DND-41 (cell line): ENCODE results near the gene THUMPD1.

Experiments
- ATAC-seq: fragments of 200-7000 bp; cut with Tn5 transposase; 3 replicates; pipeline ENCODE4 v1.9.1; 2021; ENCODE audit warnings: low read depth; ENCODE audit not compliant: insufficient read depth
- DNase-seq: peaks from one replicate; pipeline ENCODE4 v3.0.0-alpha.2; 2020
- H2AFZ ChIP-seq: 2 replicates; pipeline ENCODE4 v1.6.0; 2012; ENCODE audit warnings: low read depth, low read length
- H3K27ac ChIP-seq: 2 replicates; pipeline ENCODE4 v1.5.1; 2012; ENCODE audit warnings: low read length, inconsistent platforms
- H3K27me3 ChIP-seq: fragments of 200-600 bp; sonication (generic); 2 replicates; pipeline ENCODE4 v1.6.0; 2012; ENCODE audit warnings: low read length, mild to moderate bottlenecking, inconsistent platforms; ENCODE audit not compliant: insufficient read depth, poor library complexity
- H3K36me3 ChIP-seq: 2 replicates; pipeline ENCODE4 v1.5.1; 2012; ENCODE audit warnings: low read length, inconsistent platforms; ENCODE audit not compliant: insufficient read depth
- H3K4me1 ChIP-seq: 2 replicates; pipeline ENCODE4 v1.5.1; 2012; ENCODE audit warnings: mild to moderate bottlenecking, low read length; ENCODE audit not compliant: insufficient read depth
- H3K4me2 ChIP-seq: 2 replicates; pipeline ENCODE4 v1.6.0; 2012; ENCODE audit warnings: mild to moderate bottlenecking, moderate library complexity, low read length, inconsistent platforms; ENCODE audit not compliant: insufficient read depth
- H3K4me3 ChIP-seq, 2 experiments: fragments of 200-600 bp in 1 of 2; shearing (Covaris generic) in 1 of 2; 2 replicates each; pipeline ENCODE4 v1.5.1; 2012 to 2016; ENCODE audit warnings: inconsistent platforms in 2 of 2, low read length in 2 of 2, mild to moderate bottlenecking in 2 of 2, low read depth in 1 of 2, moderate library complexity in 1 of 2
- H3K79me2 ChIP-seq: 2 replicates; pipeline ENCODE4 v1.6.0; 2012; ENCODE audit warnings: low read length, inconsistent platforms; ENCODE audit not compliant: insufficient read depth
- H3K9ac ChIP-seq: 2 replicates; pipeline ENCODE4 v1.6.0; 2012; ENCODE audit warnings: low read depth, mild to moderate bottlenecking, inconsistent platforms, low read length, moderate library complexity
- H3K9me3 ChIP-seq: 2 replicates; pipeline ENCODE4 v1.5.1; 2012; ENCODE audit warnings: low read length, moderate library complexity, mild to moderate bottlenecking, inconsistent platforms; ENCODE audit not compliant: insufficient read depth, severe bottlenecking
- H4K20me1 ChIP-seq: 2 replicates; pipeline ENCODE4 v1.6.0; 2012; ENCODE audit warnings: low read length; ENCODE audit not compliant: insufficient read depth
- CTCF ChIP-seq: IDR thresholded peaks from 2 replicates; pipeline ENCODE4 v1.5.1; 2012; ENCODE audit warnings: borderline replicate concordance, low read length, moderate library complexity, mild to moderate bottlenecking; ENCODE audit not compliant: poor library complexity, severe bottlenecking; ENCODE audit errors: extremely low read depth
- EZH2 ChIP-seq: IDR thresholded peaks from 3 replicates; pipeline ENCODE4 v1.6.1; 2012; ENCODE audit warnings: borderline replicate concordance, low read depth, mild to moderate bottlenecking, moderate library complexity, low read length, inconsistent platforms; ENCODE audit not compliant: severe bottlenecking

Gene THUMPD1

DNA sequence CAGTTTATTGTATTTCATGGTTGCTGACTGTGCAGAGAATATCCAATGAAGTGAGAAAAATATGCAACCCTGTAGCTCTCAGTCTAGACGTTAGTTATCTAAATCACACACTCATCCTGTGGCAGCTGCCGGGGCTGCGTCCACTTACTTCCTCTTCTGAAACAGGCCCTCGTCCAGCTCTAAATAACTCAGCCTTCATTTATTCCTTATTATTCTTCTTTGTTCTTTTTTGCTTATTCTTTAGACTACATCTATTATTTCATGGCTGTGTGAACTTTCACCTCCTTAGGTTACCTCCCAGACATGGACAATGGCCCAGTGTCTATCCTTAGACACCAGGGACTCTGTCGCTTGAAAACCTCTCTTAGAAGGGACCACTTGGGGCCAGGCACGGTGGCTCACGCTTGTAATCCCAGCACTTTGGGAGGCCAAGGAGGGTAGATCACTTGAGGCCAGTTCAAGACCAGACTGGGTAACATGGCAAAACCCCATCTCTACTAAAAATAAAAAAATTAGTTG lies 3.4 kb upstream of the THUMPD1 start:
- ATAC-seq (no peak), DNase-seq (no peak)
- Histone ChIP-seq H2AFZ (no peak overlapping the region), H4K20me1 (peaks cover 11% of the 10 kb centered on the region), H3K27ac (no peak overlapping the region), H3K27me3 (no peaks in the 10 kb centered on the region), H3K36me3 (peaks cover 11% of the 10 kb centered on the region), H3K9me3 (peaks cover 8% of the 10 kb centered on the region), H3K4me3 (no peak overlapping the region), H3K4me2 (no peak overlapping the region), H3K9ac (no peak overlapping the region), H3K4me1 (peaks cover 16% of the 10 kb centered on the region), H3K79me2 (peaks cover 15% of the 10 kb centered on the region)
- TF ChIP-seq CTCF, result no peak
- TF ChIP-seq EZH2, result no peak

- Histone ChIP-seq H3K4me1 (peaks cover 30% of the 10 kb centered on the region), H3K4me2 (no peak overlapping the region), H3K9me3 (peaks cover 8% of the 10 kb centered on the region), H2AFZ (no peak overlapping the region; the same call in 1 of the 2 replicates), H4K20me1 (peaks cover 25% of the 10 kb centered on the region), H3K27ac (no peak overlapping the region), H3K4me3 (no peak overlapping the region), H3K79me2 (peaks cover 29% of the 10 kb centered on the region), H3K9ac (no peak overlapping the region), H3K36me3 (peaks cover 23% of the 10 kb centered on the region), H3K27me3 (no peaks in the 10 kb centered on the region)
- ATAC-seq (no peak), DNase-seq (no peak)
- TF ChIP-seq EZH2, result no peak
- no peak for TF ChIP-seq CTCF
Measured at GRCh38 chr16:20743591-20743990, 2.0 kb upstream of the THUMPD1 start.

DNA sequence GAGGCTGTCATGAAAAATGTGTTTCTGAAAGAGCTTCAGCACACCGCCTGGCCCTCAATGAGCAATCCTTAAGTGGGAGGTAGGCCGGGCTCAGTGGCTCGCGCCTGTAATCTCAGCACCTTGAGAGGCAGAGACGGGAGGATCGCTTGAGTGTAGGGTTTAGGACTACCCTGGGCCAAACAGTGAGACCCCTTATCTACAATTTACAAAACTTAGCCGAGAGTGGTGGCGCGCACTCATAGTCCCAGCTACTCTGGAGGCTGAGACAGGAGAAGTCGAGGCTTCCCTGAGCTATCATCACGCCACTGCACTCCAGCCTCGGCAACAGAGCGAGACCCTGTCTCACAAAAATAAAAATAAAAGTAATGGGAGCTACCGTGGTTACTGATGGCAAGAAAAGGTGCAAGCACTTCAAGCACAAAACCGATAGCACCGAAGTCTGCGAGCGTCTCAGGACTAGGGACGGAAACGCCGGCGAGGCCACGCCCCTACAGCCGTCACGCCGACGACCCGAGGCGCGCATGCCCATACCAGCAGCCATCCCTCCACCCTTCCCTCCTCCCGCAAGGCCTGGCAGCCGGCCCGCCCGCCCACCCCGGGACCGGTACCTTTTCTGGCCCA lies 607 bp downstream of the THUMPD1 start:
- peak overlapping the region; percentile 99 for H2AFZ ChIP-seq
- peaks cover 47% of the 10 kb centered on the region for H3K36me3 ChIP-seq
- peaks cover 38% of the 10 kb centered on the region for H4K20me1 ChIP-seq
- ATAC-seq, result peak; percentile 89
- peak overlapping the region; percentile 94 to 95 for H3K4me3 ChIP-seq
- DNase-seq, result peak; percentile 90
- no peaks in the 10 kb centered on the region for H3K27me3 ChIP-seq
- peaks cover 31% of the 10 kb centered on the region for H3K4me1 ChIP-seq
- H3K9me3 ChIP-seq, result no peaks in the 10 kb centered on the region
- TF ChIP-seq CTCF, result no peak
- TF ChIP-seq EZH2, result no peak
- peak overlapping the region; percentile 97 for H3K4me2 ChIP-seq
- H3K27ac ChIP-seq, result peak overlapping the region; percentile 96
- peaks cover 39% of the 10 kb centered on the region for H3K79me2 ChIP-seq
- peak overlapping the region; percentile 79 for H3K9ac ChIP-seq
